Fibroblast of lung (primary cell): ENCODE data around the gene AGGF1. TPM values are rescaled to one million over a fixed set of nuclear protein-coding genes. Genes with fewer than 3 reads are reported as not detected.
"Not testable (repeated sequence)": the region's sequence is repeated elsewhere in the genome, so short reads cannot be mapped to it uniquely, and the experiment has no call there.

Source experiments
- DNase-seq, 2 donors: peaks; one replicate each; pipeline versions ENCODE4 v3.0.0 to v3.0.0-alpha.2; 2010; ENCODE audit warnings: low read depth in 2 of 2
- H2AFZ ChIP-seq: 2 replicates; pipeline ENCODE4 v1.5.1; 2012; ENCODE audit warnings: low read length, control low read depth, inconsistent platforms
- H3K27ac ChIP-seq: 2 replicates; pipeline ENCODE4 v1.5.1; 2011; ENCODE audit warnings: low read length, control low read depth; ENCODE audit not compliant: insufficient read depth
- H3K27me3 ChIP-seq: 2 replicates; pipeline ENCODE4 v1.5.1; 2011; ENCODE audit warnings: mild to moderate bottlenecking, low read length; ENCODE audit not compliant: control insufficient read depth, insufficient read depth
- H3K36me3 ChIP-seq: 2 replicates; pipeline ENCODE4 v1.5.1; 2011; ENCODE audit warnings: low read length; ENCODE audit not compliant: control insufficient read depth, insufficient read depth
- H3K4me1 ChIP-seq: 2 replicates; pipeline ENCODE4 v1.5.1; 2011; ENCODE audit warnings: low read length; ENCODE audit not compliant: control insufficient read depth, insufficient read depth; ENCODE audit errors: extremely low read depth
- H3K4me2 ChIP-seq: 2 replicates; pipeline ENCODE4 v1.5.1; 2011; ENCODE audit warnings: low read length, control low read depth; ENCODE audit not compliant: insufficient read depth; ENCODE audit errors: extremely low read depth
- H3K4me3 ChIP-seq, 4 experiments: fragments of 200-600 bp in 1 of 4; sonication (generic) in 1 of 4; replicated peaks in 1 of 4; 2 replicates each; pipeline ENCODE4 v1.5.1; 2011 to 2016; ENCODE audit warnings: low read length in 4 of 4, low read depth in 3 of 4, mild to moderate bottlenecking in 3 of 4, control low read depth in 2 of 4, inconsistent platforms in 1 of 4, mixed read lengths in 1 of 4; ENCODE audit not compliant: insufficient read depth in 1 of 4; ENCODE audit errors: control extremely low read depth in 1 of 4
- H3K79me2 ChIP-seq: 2 replicates; pipeline ENCODE4 v1.5.1; 2012; ENCODE audit warnings: mild to moderate bottlenecking, low read length, inconsistent platforms; ENCODE audit not compliant: control insufficient read depth, insufficient read depth
- H3K9ac ChIP-seq: 2 replicates; pipeline ENCODE4 v1.5.1; 2011; ENCODE audit warnings: mild to moderate bottlenecking, low read length, control low read depth; ENCODE audit not compliant: insufficient read depth
- H3K9me3 ChIP-seq: 2 replicates; pipeline ENCODE4 v1.5.1; 2012; ENCODE audit warnings: low read depth, low read length; ENCODE audit not compliant: control insufficient read depth, insufficient read depth
- H4K20me1 ChIP-seq: 2 replicates; pipeline ENCODE4 v1.5.1; 2011; ENCODE audit warnings: low read length; ENCODE audit not compliant: control insufficient read depth, insufficient read depth; ENCODE audit errors: extremely low read depth
- CTCF ChIP-seq, 2 donors: IDR thresholded peaks in 1 of 2; conservative IDR thresholded peaks in 1 of 2; 1 replicate in 1 of 2; 2 replicates in 1 of 2; pipeline ENCODE4 v1.5.1; 2011 to 2012; ENCODE audit warnings: low read length in 2 of 2, control low read depth in 1 of 2, inconsistent platforms in 1 of 2, low read depth in 1 of 2, mild to moderate bottlenecking in 1 of 2
- EZH2 ChIP-seq: IDR thresholded peaks from 2 replicates; pipeline ENCODE4 v1.5.1; 2012; ENCODE audit warnings: low read length, control low read depth, mild to moderate bottlenecking; ENCODE audit errors: missing control alignments
- polyA plus RNA-seq, 2 donors: library from polyadenylated mRNA; depleted of rRNA in 1 of 2; stranded (reverse) in 1 of 2; unstranded in 1 of 2; fragments of >200 nt; gene quantifications; 2 replicates each; pipeline ENCODE4 v1.2.1, GENCODE V29; 2011 to 2012; ENCODE audit warnings: missing spikeins in 1 of 2
- total RNA-seq: library from RNA; depleted of rRNA; stranded (reverse); fragments of >200 nt; gene quantifications from 2 replicates; pipeline ENCODE4 v1.2.1, GENCODE V29; 2014

AGGF1 gene
- total and polyA plus RNA-seq, 2 donors (not counting 1 experiment from before 2014, with no cell fraction given) = 15.5 to 25.1 TPM

- no peaks in the 10 kb centered on the region for H3K9me3 ChIP-seq
- no peak overlapping the region for H3K4me2 ChIP-seq
- TF ChIP-seq EZH2 = no peak
- no peak for TF ChIP-seq CTCF (conservative IDR thresholded peaks at IDR 0.05 in 1 of 2, IDR thresholded peaks at IDR 0.05 in 1 of 2; ENCODE audit: low read depth in 1 of 2, low read length in 2 of 2)
- H3K79me2 ChIP-seq = no peaks in the 10 kb centered on the region
- H2AFZ ChIP-seq = no peak overlapping the region
- no peaks in the 10 kb centered on the region for H3K36me3 ChIP-seq
- no peak overlapping the region for H3K4me3 ChIP-seq
- no peaks in the 10 kb centered on the region for H3K27me3 ChIP-seq
- no peaks in the 10 kb centered on the region for H4K20me1 ChIP-seq
- DNase-seq = peak in 1 of 2 donors; percentile 19
- no peak overlapping the region for H3K27ac ChIP-seq
- H3K9ac ChIP-seq = no peak overlapping the region
- H3K4me1 ChIP-seq = no peaks in the 10 kb centered on the region
Measured at GRCh38 chr5:76990899-76991459, 39.2 kb upstream of the AGGF1 start.

GRCh38 chr5:76993436-76993835 lies 36.8 kb upstream of the AGGF1 start:
- not testable (repeated sequence) for H4K20me1 ChIP-seq, H3K9me3 ChIP-seq, DNase-seq, H3K27ac ChIP-seq, H3K27me3 ChIP-seq, H3K4me1 ChIP-seq, H3K4me2 ChIP-seq, H3K9ac ChIP-seq, H3K36me3 ChIP-seq, H2AFZ ChIP-seq, H3K4me3 ChIP-seq, H3K79me2 ChIP-seq

GRCh38 chr5:76994337-76994736 lies 35.9 kb upstream of the AGGF1 start:
- Histone ChIP-seq H4K20me1 (no peaks in the 10 kb centered on the region), H3K9me3 (no peaks in the 10 kb centered on the region), H3K9ac (no peak overlapping the region), H3K27me3 (no peaks in the 10 kb centered on the region), H3K4me3 (no peak overlapping the region), H3K4me2 (no peak overlapping the region), H3K4me1 (no peaks in the 10 kb centered on the region), H2AFZ (no peak overlapping the region), H3K79me2 (no peaks in the 10 kb centered on the region), H3K27ac (no peak overlapping the region), H3K36me3 (no peaks in the 10 kb centered on the region)
- TF ChIP-seq CTCF (conservative IDR thresholded peaks at IDR 0.05 in 1 of 2, IDR thresholded peaks at IDR 0.05 in 1 of 2; ENCODE audit: low read depth in 1 of 2, low read length in 2 of 2) = no peak
- no peak for TF ChIP-seq EZH2
- DNase-seq = no peak

GRCh38 chr5:76998251-76998650 lies 32.0 kb upstream of the AGGF1 start:
- H3K27ac ChIP-seq, H3K4me1 ChIP-seq, H3K4me3 ChIP-seq, H3K4me2 ChIP-seq, H4K20me1 ChIP-seq, H2AFZ ChIP-seq, H3K36me3 ChIP-seq, H3K9me3 ChIP-seq, H3K79me2 ChIP-seq, DNase-seq, H3K9ac ChIP-seq, H3K27me3 ChIP-seq: not testable (repeated sequence)
